Measurements from ENCODE around the gene SPDYE4. TPM values are rescaled to one million over a fixed set of nuclear protein-coding genes. Genes with fewer than 3 reads are reported as not detected.

SPDYE4 gene
- total and polyA plus RNA-seq, 2 donors (not counting 1 experiment from before 2014, with no cell fraction given), result not detected

- Histone ChIP-seq H3K4me3 (replicated peaks in 1 of 4; ENCODE audit: control extremely low read depth in 1 of 4, insufficient read depth in 1 of 4, low read depth in 3 of 4, low read length in 4 of 4) (no peak overlapping the region), H3K79me2 (ENCODE audit: control insufficient read depth, insufficient read depth, low read length) (no peaks in the 10 kb centered on the region), H3K36me3 (ENCODE audit: control insufficient read depth, insufficient read depth, low read length) (no peaks in the 10 kb centered on the region), H3K9me3 (ENCODE audit: control insufficient read depth, insufficient read depth, low read depth, low read length) (no peaks in the 10 kb centered on the region), H3K4me1 (ENCODE audit: control insufficient read depth, extremely low read depth, insufficient read depth, low read length) (no peaks in the 10 kb centered on the region), H2AFZ (ENCODE audit: low read length) (no peak overlapping the region), H3K9ac (ENCODE audit: insufficient read depth, low read length) (no peak overlapping the region), H4K20me1 (ENCODE audit: control insufficient read depth, extremely low read depth, insufficient read depth, low read length) (no peaks in the 10 kb centered on the region), H3K27me3 (ENCODE audit: control insufficient read depth, insufficient read depth, low read length) (no peaks in the 10 kb centered on the region), H3K4me2 (ENCODE audit: extremely low read depth, insufficient read depth, low read length) (no peak overlapping the region), H3K27ac (ENCODE audit: insufficient read depth, low read length) (no peak overlapping the region)
- no peak for DNase-seq (ENCODE audit: low read depth in 2 of 2)
- no peak for TF ChIP-seq EZH2 (IDR thresholded peaks at IDR 0.05; ENCODE audit: low read length, missing control alignments)
These were observed 30.0 kb downstream of the SPDYE4 start for GRCh38 chr17:8728251-8728938.

- DNase-seq (ENCODE audit: low read depth in 2 of 2), result peak; percentile 28 to 31
- Histone ChIP-seq H3K4me3 (replicated peaks in 1 of 4; ENCODE audit: control extremely low read depth in 1 of 4, insufficient read depth in 1 of 4, low read depth in 3 of 4, low read length in 4 of 4) (no peak overlapping the region), H3K9me3 (ENCODE audit: control insufficient read depth, insufficient read depth, low read depth, low read length) (no peaks in the 10 kb centered on the region), H3K4me2 (ENCODE audit: extremely low read depth, insufficient read depth, low read length) (no peak overlapping the region), H4K20me1 (ENCODE audit: control insufficient read depth, extremely low read depth, insufficient read depth, low read length) (no peaks in the 10 kb centered on the region), H3K9ac (ENCODE audit: insufficient read depth, low read length) (no peak overlapping the region), H3K27me3 (ENCODE audit: control insufficient read depth, insufficient read depth, low read length) (no peaks in the 10 kb centered on the region), H2AFZ (ENCODE audit: low read length) (no peak overlapping the region), H3K79me2 (ENCODE audit: control insufficient read depth, insufficient read depth, low read length) (no peaks in the 10 kb centered on the region), H3K4me1 (ENCODE audit: control insufficient read depth, extremely low read depth, insufficient read depth, low read length) (no peaks in the 10 kb centered on the region), H3K27ac (ENCODE audit: insufficient read depth, low read length) (no peak overlapping the region), H3K36me3 (ENCODE audit: control insufficient read depth, insufficient read depth, low read length) (no peaks in the 10 kb centered on the region)
- no peak for TF ChIP-seq EZH2 (IDR thresholded peaks at IDR 0.05; ENCODE audit: low read length, missing control alignments)
These were observed 31.3 kb downstream of the SPDYE4 start for GRCh38 chr17:8726941-8727555.

GRCh38 chr17:8725881-8726876 lies 32.2 kb downstream of the SPDYE4 start:
- H4K20me1 ChIP-seq (ENCODE audit: control insufficient read depth, extremely low read depth, insufficient read depth, low read length), result no peaks in the 10 kb centered on the region
- no peaks in the 10 kb centered on the region for H3K4me1 ChIP-seq (ENCODE audit: control insufficient read depth, extremely low read depth, insufficient read depth, low read length)
- no peak for TF ChIP-seq CTCF (conservative IDR thresholded peaks at IDR 0.05 in 1 of 2, IDR thresholded peaks at IDR 0.05 in 1 of 2; ENCODE audit: low read depth in 1 of 2, low read length in 2 of 2)
- no peak for TF ChIP-seq EZH2 (IDR thresholded peaks at IDR 0.05; ENCODE audit: low read length, missing control alignments)
- no peak overlapping the region for H3K4me2 ChIP-seq (ENCODE audit: extremely low read depth, insufficient read depth, low read length)
- H3K79me2 ChIP-seq (ENCODE audit: control insufficient read depth, insufficient read depth, low read length), result no peaks in the 10 kb centered on the region
- H3K36me3 ChIP-seq (ENCODE audit: control insufficient read depth, insufficient read depth, low read length), result no peaks in the 10 kb centered on the region
- no peak overlapping the region for H3K9ac ChIP-seq (ENCODE audit: insufficient read depth, low read length)
- no peak overlapping the region for H3K27ac ChIP-seq (ENCODE audit: insufficient read depth, low read length)
- H2AFZ ChIP-seq (ENCODE audit: low read length), result no peak overlapping the region
- DNase-seq (ENCODE audit: low read depth in 2 of 2), result no peak
- no peaks in the 10 kb centered on the region for H3K27me3 ChIP-seq (ENCODE audit: control insufficient read depth, insufficient read depth, low read length)
- no peaks in the 10 kb centered on the region for H3K9me3 ChIP-seq (ENCODE audit: control insufficient read depth, insufficient read depth, low read depth, low read length)
- no peak overlapping the region for H3K4me3 ChIP-seq (replicated peaks in 1 of 4; ENCODE audit: control extremely low read depth in 1 of 4, insufficient read depth in 1 of 4, low read depth in 3 of 4, low read length in 4 of 4)
